ENCODE data around the gene ADARB2. TPM values are rescaled to one million over a fixed set of nuclear protein-coding genes. Genes with fewer than 3 reads are reported as not detected.

Gene ADARB2
- total and polyA plus RNA-seq, 5 donors = 0.53 to 1.6 (median 0.59) TPM

GRCh38 chr10:1601406-1601805 lies 135.9 kb downstream of the ADARB2 start:
- H3K4me1 ChIP-seq (ENCODE audit: control insufficient read depth, insufficient read depth, low read length) = no peaks in the 10 kb centered on the region
- H3K27ac ChIP-seq (ENCODE audit: low read length) = no peak overlapping the region
- no peaks in the 10 kb centered on the region for H3K27me3 ChIP-seq (ENCODE audit: control insufficient read depth, insufficient read depth)
- no peak overlapping the region for H3K4me3 ChIP-seq (ENCODE audit: low read length)
- intact Hi-C loops (cut with DNase I) = no loop called here
- no peaks in the 10 kb centered on the region for H3K9me3 ChIP-seq (ENCODE audit: control insufficient read depth, low read length)
- WGBS = 55% methylated on average over 10 of the region's 10 CpGs
- DNase-seq (no peak), ATAC-seq (no peak)

GRCh38 chr10:1600861-1601260 lies 136.5 kb downstream of the ADARB2 start:
- Histone ChIP-seq H3K9me3 (ENCODE audit: control insufficient read depth, low read length) (no peaks in the 10 kb centered on the region), H3K27ac (ENCODE audit: low read length) (no peak overlapping the region), H3K4me3 (ENCODE audit: low read length) (no peak overlapping the region), H3K27me3 (ENCODE audit: control insufficient read depth, insufficient read depth) (no peaks in the 10 kb centered on the region), H3K4me1 (ENCODE audit: control insufficient read depth, insufficient read depth, low read length) (no peaks in the 10 kb centered on the region)
- ATAC-seq = no peak
- intact Hi-C loops (cut with DNase I) = no loop called here
- DNase-seq = no peak
- WGBS = 73% methylated on average over 9 of the region's 9 CpGs

- Histone ChIP-seq H3K27ac (ENCODE audit: low read length) (no peak overlapping the region), H3K4me3 (ENCODE audit: low read length) (no peak overlapping the region), H3K4me1 (ENCODE audit: control insufficient read depth, insufficient read depth, low read length) (no peaks in the 10 kb centered on the region), H3K27me3 (ENCODE audit: control insufficient read depth, insufficient read depth) (no peaks in the 10 kb centered on the region), H3K9me3 (ENCODE audit: control insufficient read depth, low read length) (no peaks in the 10 kb centered on the region)
- DNase-seq = no peak
- 80% methylated on average over 20 of the region's 20 CpGs for WGBS
- intact Hi-C loops (cut with DNase I) = no loop called here
- no peak for ATAC-seq
Observed at GRCh38 chr10:1598393-1599153, 138.8 kb downstream of the ADARB2 start.

- ATAC-seq (no peak), DNase-seq (no peak)
- Histone ChIP-seq H3K4me3 (ENCODE audit: low read length) (no peak overlapping the region), H3K27ac (ENCODE audit: low read length) (no peak overlapping the region), H3K4me1 (ENCODE audit: control insufficient read depth, insufficient read depth, low read length) (no peaks in the 10 kb centered on the region), H3K9me3 (ENCODE audit: control insufficient read depth, low read length) (no peaks in the 10 kb centered on the region), H3K27me3 (ENCODE audit: control insufficient read depth, insufficient read depth) (no peaks in the 10 kb centered on the region)
- 89% methylated on average over 1 of the region's 1 CpG for WGBS
- intact Hi-C loops (cut with DNase I) = no loop called here
Observed at GRCh38 chr10:1597370-1598146, 139.8 kb downstream of the ADARB2 start.

- no peak overlapping the region for H3K4me3 ChIP-seq (ENCODE audit: low read length)
- intact Hi-C loops (cut with DNase I) = no loop called here
- no peaks in the 10 kb centered on the region for H3K27me3 ChIP-seq (ENCODE audit: control insufficient read depth, insufficient read depth)
- 77% methylated on average over 18 of the region's 18 CpGs for WGBS
- ATAC-seq (no peak), DNase-seq (no peak)
- H3K27ac ChIP-seq (ENCODE audit: low read length) = no peak overlapping the region
- H3K4me1 ChIP-seq (ENCODE audit: control insufficient read depth, insufficient read depth, low read length) = no peaks in the 10 kb centered on the region
- no peaks in the 10 kb centered on the region for H3K9me3 ChIP-seq (ENCODE audit: control insufficient read depth, low read length)
Observed at GRCh38 chr10:1596482-1597099, 140.7 kb downstream of the ADARB2 start.

GRCh38 chr10:1595726-1596125 lies 141.6 kb downstream of the ADARB2 start:
- Histone ChIP-seq H3K9me3 (ENCODE audit: control insufficient read depth, low read length) (no peaks in the 10 kb centered on the region), H3K27ac (ENCODE audit: low read length) (no peak overlapping the region), H3K4me1 (ENCODE audit: control insufficient read depth, insufficient read depth, low read length) (no peaks in the 10 kb centered on the region), H3K4me3 (ENCODE audit: low read length) (no peak overlapping the region), H3K27me3 (ENCODE audit: control insufficient read depth, insufficient read depth) (no peaks in the 10 kb centered on the region)
- DNase-seq (no peak), ATAC-seq (no peak)
- 82% methylated on average over 5 of the region's 5 CpGs for WGBS
- intact Hi-C loops (cut with DNase I) = no loop called here

- ATAC-seq = no peak
- H3K9me3 ChIP-seq (ENCODE audit: control insufficient read depth, low read length) = no peaks in the 10 kb centered on the region
- 77% methylated on average over 6 of the region's 6 CpGs for WGBS
- intact Hi-C loops (cut with DNase I) = no loop called here
- DNase-seq = no peak
- no peak overlapping the region for H3K4me3 ChIP-seq (ENCODE audit: low read length)
- H3K27ac ChIP-seq (ENCODE audit: low read length) = no peak overlapping the region
- H3K4me1 ChIP-seq (ENCODE audit: control insufficient read depth, insufficient read depth, low read length) = no peaks in the 10 kb centered on the region
- H3K27me3 ChIP-seq (ENCODE audit: control insufficient read depth, insufficient read depth) = no peaks in the 10 kb centered on the region
Observed at GRCh38 chr10:1595242-1595600, 142.1 kb downstream of the ADARB2 start.

- intact Hi-C loops (cut with DNase I) = no loop called here
- Histone ChIP-seq H3K27me3 (ENCODE audit: control insufficient read depth, insufficient read depth) (no peaks in the 10 kb centered on the region), H3K9me3 (ENCODE audit: control insufficient read depth, low read length) (no peaks in the 10 kb centered on the region), H3K27ac (ENCODE audit: low read length) (no peak overlapping the region), H3K4me1 (ENCODE audit: control insufficient read depth, insufficient read depth, low read length) (no peaks in the 10 kb centered on the region), H3K4me3 (ENCODE audit: low read length) (no peak overlapping the region)
- 67% methylated on average over 20 of the region's 20 CpGs for WGBS
- DNase-seq (no peak), ATAC-seq (no peak)
Observed at GRCh38 chr10:1594372-1595241, 142.7 kb downstream of the ADARB2 start.

- H3K9me3 ChIP-seq (ENCODE audit: control insufficient read depth, low read length) = no peaks in the 10 kb centered on the region
- ATAC-seq (no peak), DNase-seq (no peak)
- H3K27me3 ChIP-seq (ENCODE audit: control insufficient read depth, insufficient read depth) = no peaks in the 10 kb centered on the region
- no peaks in the 10 kb centered on the region for H3K4me1 ChIP-seq (ENCODE audit: control insufficient read depth, insufficient read depth, low read length)
- intact Hi-C loops (cut with DNase I) = no loop called here
- WGBS = 75% methylated on average over 8 of the region's 8 CpGs
- H3K27ac ChIP-seq (ENCODE audit: low read length) = no peak overlapping the region
- H3K4me3 ChIP-seq (ENCODE audit: low read length) = no peak overlapping the region
Observed at GRCh38 chr10:1591742-1592141, 145.6 kb downstream of the ADARB2 start.

- Histone ChIP-seq H3K27ac (ENCODE audit: low read length) (no peak overlapping the region), H3K9me3 (ENCODE audit: control insufficient read depth, low read length) (no peaks in the 10 kb centered on the region), H3K4me1 (ENCODE audit: control insufficient read depth, insufficient read depth, low read length) (no peaks in the 10 kb centered on the region), H3K4me3 (ENCODE audit: low read length) (no peak overlapping the region), H3K27me3 (ENCODE audit: control insufficient read depth, insufficient read depth) (no peaks in the 10 kb centered on the region)
- DNase-seq (no peak), ATAC-seq (no peak)
- WGBS = 83% methylated on average over 12 of the region's 12 CpGs
- intact Hi-C loops (cut with DNase I) = no loop called here
Observed at GRCh38 chr10:1591045-1591444, 146.3 kb downstream of the ADARB2 start.
